OCI-LY3 (cell line): ENCODE data around the gene EPX.

Experiments
- H2AFZ ChIP-seq: fragments of 200-600, 300-600 bp; shearing (Covaris generic); 2 replicates; pipeline ENCODE4 v1.6.0; 2014; ENCODE audit warnings: antibody characterized with exemption, low read depth, low read length
- H3K27ac ChIP-seq: fragments of 200-600, 300-600 bp; sonication (generic); 2 replicates; pipeline ENCODE4 v1.5.1; 2014; ENCODE audit warnings: mild to moderate bottlenecking, low read length, moderate library complexity, mixed read lengths
- H3K27me3 ChIP-seq: fragments of 200-600, 300-600 bp; sonication (generic); 2 replicates; pipeline ENCODE4 v1.6.1; 2014; ENCODE audit warnings: low read depth, low read length, mixed read lengths
- H3K36me3 ChIP-seq: fragments of 200-600, 300-600 bp; sonication (generic); replicated peaks from 2 replicates; pipeline ENCODE3; 2014; ENCODE audit warnings: low read depth, low read length, mixed read lengths
- H3K4me1 ChIP-seq: fragments of 300-600, 200-600 bp; sonication (generic); 2 replicates; pipeline ENCODE4 v1.6.1; 2014; ENCODE audit warnings: low read length, mixed read lengths
- H3K4me2 ChIP-seq: fragments of 200-600, 300-600 bp; sonication (generic); 2 replicates; pipeline ENCODE4 v1.6.1; 2014; ENCODE audit warnings: low read length, mixed read lengths
- H3K4me3 ChIP-seq: fragments of 300-600, 200-600 bp; sonication (generic); 2 replicates; pipeline ENCODE4 v1.5.1; 2014; ENCODE audit warnings: antibody characterized with exemption, mild to moderate bottlenecking, low read length, moderate library complexity
- H3K79me2 ChIP-seq: fragments of 300-600, 200-600 bp; shearing (Covaris generic); 2 replicates; pipeline ENCODE4 v1.6.1; 2014; ENCODE audit warnings: mild to moderate bottlenecking, low read length, mixed read lengths
- H3K9ac ChIP-seq: fragments of 300-600, 200-600 bp; shearing (Covaris generic); 2 replicates; pipeline ENCODE4 v1.6.0; 2014; ENCODE audit warnings: mild to moderate bottlenecking, low read length, moderate library complexity
- H3K9me3 ChIP-seq: fragments of 200-600, 300-600 bp; shearing (Covaris generic); 2 replicates; pipeline ENCODE4 v1.6.1; 2014; ENCODE audit warnings: low read length, mixed read lengths; ENCODE audit not compliant: insufficient read depth
- H4K20me1 ChIP-seq: fragments of 200-600, 300-600 bp; sonication (generic); 2 replicates; pipeline ENCODE4 v1.6.1; 2016; ENCODE audit warnings: low read length, mixed read lengths; ENCODE audit not compliant: insufficient read depth
- CTCF ChIP-seq: fragments of 200-600, 300-600 bp; sonication (generic); IDR thresholded peaks from 2 replicates; pipeline ENCODE4 v1.5.1; 2014; ENCODE audit warnings: antibody characterized with exemption, low read length, low read depth
- EZH2phosphoT487 ChIP-seq: fragments of 200-600 bp; shearing (Covaris generic); IDR thresholded peaks from 2 replicates; pipeline ENCODE4 v1.6.1; 2018; ENCODE audit warnings: antibody characterized with exemption, mixed run types, low read depth

EPX gene

GRCh38 chr17:58215685-58216084 is 23.2 kb downstream of the EPX start:
- Histone ChIP-seq H3K36me3 (no peaks in the 10 kb centered on the region), H3K4me3 (no peak overlapping the region), H3K27ac (no peak overlapping the region), H3K27me3 (no peaks in the 10 kb centered on the region), H4K20me1 (no peaks in the 10 kb centered on the region), H3K4me1 (peaks cover 12% of the 10 kb centered on the region), H3K4me2 (no peak overlapping the region), H3K9ac (no peak overlapping the region), H2AFZ (no peak overlapping the region), H3K79me2 (no peaks in the 10 kb centered on the region), H3K9me3 (no peaks in the 10 kb centered on the region)
- TF ChIP-seq CTCF, result peak; percentile 10; the same call in 1 of the 2 replicates
- no peak for TF ChIP-seq EZH2phosphoT487

GRCh38 chr17:58217766-58218165 is 25.2 kb downstream of the EPX start:
- no peaks in the 10 kb centered on the region for H3K9me3 ChIP-seq
- no peaks in the 10 kb centered on the region for H3K36me3 ChIP-seq
- H4K20me1 ChIP-seq, result no peaks in the 10 kb centered on the region
- H3K27me3 ChIP-seq, result no peaks in the 10 kb centered on the region
- H3K9ac ChIP-seq, result no peak overlapping the region
- H3K79me2 ChIP-seq, result no peaks in the 10 kb centered on the region
- TF ChIP-seq EZH2phosphoT487 (no peak), CTCF (no peak)
- no peak overlapping the region for H3K4me2 ChIP-seq
- peaks cover 12% of the 10 kb centered on the region for H3K4me1 ChIP-seq
- no peak overlapping the region for H2AFZ ChIP-seq
- no peak overlapping the region for H3K4me3 ChIP-seq
- no peak overlapping the region for H3K27ac ChIP-seq

- Histone ChIP-seq H3K79me2 (no peaks in the 10 kb centered on the region), H3K9ac (peak within 1 kb of the TSS; percentile 73), H3K27ac (peak within 1 kb of the TSS; percentile 30), H3K4me2 (peak within 1 kb of the TSS; percentile 82), H4K20me1 (no peaks in the 10 kb centered on the region), H3K4me1 (peaks cover 13% of the 10 kb centered on the region), H3K27me3 (peaks cover 3% of the 10 kb centered on the region; the same call in 1 of the 2 replicates), H2AFZ (peak within 1 kb of the TSS; percentile 99), H3K36me3 (no peaks in the 10 kb centered on the region), H3K9me3 (no peaks in the 10 kb centered on the region), H3K4me3 (peak within 1 kb of the TSS; percentile 80)
- TF ChIP-seq EZH2phosphoT487 (no peak), CTCF (peak; percentile 47)
Measured at GRCh38 chr17:58219007-58219788, 26.7 kb downstream of the EPX start, which contains the start of gene MKS1. MKS1 (minus strand) TSS chr17:58219255; CDS start chr17:58219230, 25 bp downstream.

- Histone ChIP-seq H3K4me2 (peak overlapping the region; percentile 82), H3K4me1 (peaks cover 15% of the 10 kb centered on the region), H3K4me3 (peak overlapping the region; percentile 80), H3K36me3 (no peaks in the 10 kb centered on the region), H3K27me3 (peaks cover 3% of the 10 kb centered on the region; the same call in 1 of the 2 replicates), H4K20me1 (no peaks in the 10 kb centered on the region), H3K79me2 (no peaks in the 10 kb centered on the region), H2AFZ (peak overlapping the region; percentile 99), H3K9me3 (no peaks in the 10 kb centered on the region), H3K9ac (peak overlapping the region; percentile 73), H3K27ac (peak overlapping the region; percentile 30)
- no peak for TF ChIP-seq EZH2phosphoT487
- no peak for TF ChIP-seq CTCF
Measured at GRCh38 chr17:58219789-58220183, 27.3 kb downstream of the EPX start.
